GM18511 (cell line): ENCODE data around the gene PHKA1.
"Not testable (repeated sequence)": the region's sequence is repeated elsewhere in the genome, so short reads cannot be mapped to it uniquely, and the experiment has no call there.

ENCODE experiments used
- ATAC-seq: cut with Tn5 transposase; IDR thresholded peaks from one replicate; pipeline ENCODE4 v1.9.1; 2021; ENCODE audit warnings: mild to moderate bottlenecking, moderate library complexity; ENCODE audit not compliant: unreplicated experiment

PHKA1 gene

GRCh38 chrX:72669508-72669907 is 44.6 kb downstream of the PHKA1 start:
- ATAC-seq, result not testable (repeated sequence)

DNA sequence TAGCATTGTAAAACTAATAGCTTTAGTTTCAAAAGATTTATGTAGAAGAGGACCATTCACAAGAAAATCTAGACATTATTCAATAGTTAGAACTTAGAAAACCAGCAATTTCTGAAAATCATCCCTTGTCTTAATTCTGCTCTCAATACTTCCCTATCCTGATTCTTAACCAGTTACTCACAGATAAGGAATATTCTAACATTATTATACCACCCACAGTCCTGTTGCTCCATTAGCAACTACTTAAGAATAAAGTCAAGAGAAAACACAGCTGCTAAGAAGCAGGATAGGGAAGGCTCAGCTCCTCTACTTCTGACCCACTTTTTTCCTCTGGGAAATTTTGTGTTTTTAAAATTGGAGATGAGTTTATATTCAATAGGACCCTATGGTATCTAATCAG is 47.7 kb downstream of the PHKA1 start:
- ATAC-seq, result no peak

GRCh38 chrX:72663737-72664136 is 50.4 kb downstream of the PHKA1 start:
- ATAC-seq, result peak; percentile 59

GRCh38 chrX:72662020-72662747 is 51.9 kb downstream of the PHKA1 start:
- no peak for ATAC-seq

DNA sequence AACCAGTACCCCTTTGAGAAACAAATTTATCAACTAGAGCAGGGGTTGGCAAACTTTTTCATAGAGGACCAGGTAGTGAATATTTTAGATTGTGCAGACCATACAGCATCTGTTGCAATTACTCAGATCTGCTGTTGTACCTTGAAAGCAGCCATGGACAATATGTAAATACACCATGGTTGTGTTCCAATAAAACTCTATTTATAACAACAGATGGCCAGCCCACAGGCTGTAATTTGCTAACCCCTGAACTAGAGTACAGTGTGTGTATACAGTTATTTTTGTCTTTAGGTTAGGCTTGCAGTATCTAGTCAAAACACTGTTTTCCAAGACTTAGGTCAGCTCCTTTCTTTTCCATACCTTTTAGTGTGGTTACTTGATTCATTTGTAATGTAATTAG is 54.4 kb downstream of the PHKA1 start:
- ATAC-seq, result no peak

- no peak for ATAC-seq
Observed at GRCh38 chrX:72652082-72652481, 62.0 kb downstream of the PHKA1 start.

- no peak for ATAC-seq
Observed at GRCh38 chrX:72644946-72645345, 69.2 kb downstream of the PHKA1 start.

GRCh38 chrX:72641611-72642010 is 72.5 kb downstream of the PHKA1 start:
- no peak for ATAC-seq

GRCh38 chrX:72635930-72636329 is 78.2 kb downstream of the PHKA1 start:
- ATAC-seq, result no peak

- no peak for ATAC-seq
Observed at GRCh38 chrX:72634331-72634730, 79.8 kb downstream of the PHKA1 start.

DNA sequence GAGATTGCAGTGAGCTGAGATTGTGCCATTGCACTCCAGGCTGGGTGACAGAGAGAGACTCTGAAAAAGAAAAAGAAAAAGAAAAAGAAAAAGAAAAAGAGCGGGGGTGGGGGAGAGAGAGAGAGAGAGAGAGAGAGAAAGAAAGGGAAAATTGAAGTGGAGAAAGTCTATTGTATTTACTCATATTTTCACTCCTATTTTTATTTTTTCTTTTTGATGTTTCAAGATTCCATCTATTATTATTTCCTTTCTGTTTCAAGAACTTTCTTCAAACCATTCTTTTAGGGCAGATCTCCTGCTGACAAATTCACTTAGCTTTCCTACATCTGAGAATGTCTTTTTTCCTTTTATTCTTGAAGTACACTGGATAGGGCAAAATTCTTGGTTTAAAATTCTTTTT is 83.9 kb downstream of the PHKA1 start:
- ATAC-seq, result no peak

- no peak for ATAC-seq
Observed at GRCh38 chrX:72624194-72624593, 89.9 kb downstream of the PHKA1 start.

DNA sequence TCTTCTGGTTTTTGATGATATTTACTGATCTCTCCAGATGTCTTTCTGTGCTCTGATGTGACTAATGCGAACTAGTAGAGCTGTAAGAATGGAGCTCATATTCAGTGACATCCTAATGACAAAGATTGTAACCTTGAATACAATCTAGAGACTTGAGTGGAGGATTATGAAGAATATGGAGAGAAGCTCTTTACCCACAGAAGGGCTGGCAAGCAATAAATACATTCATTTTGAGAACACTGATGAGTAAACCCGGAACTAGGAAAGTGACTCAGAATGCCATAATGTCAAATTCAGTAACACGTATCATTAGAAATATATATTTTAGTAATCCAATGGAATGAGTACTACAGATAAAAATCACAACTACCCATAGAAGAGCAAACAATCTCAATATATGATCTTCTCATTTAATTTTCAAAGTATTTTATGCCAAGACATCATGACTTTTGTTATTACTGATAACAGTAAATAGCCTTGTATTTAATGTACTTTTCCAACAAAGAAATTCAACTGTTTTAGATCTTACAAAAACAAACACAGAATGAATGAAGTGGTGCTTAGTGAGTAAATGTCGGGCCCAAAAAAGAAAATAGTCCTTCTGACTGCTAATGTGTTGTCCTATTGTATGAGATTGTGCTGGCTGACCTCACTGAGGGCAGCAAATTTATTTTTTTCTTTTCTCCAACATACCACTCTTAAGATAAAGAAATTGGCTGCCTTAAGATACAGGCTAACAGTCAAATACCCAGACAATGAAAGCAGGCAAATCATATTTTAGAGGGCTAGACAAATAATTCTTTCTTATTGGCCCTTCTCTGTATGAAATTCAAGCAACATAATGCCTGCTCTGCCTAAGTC is 92.3 kb downstream of the PHKA1 start:
- ATAC-seq, result peak; percentile 89

GRCh38 chrX:72621163-72621562 is 92.9 kb downstream of the PHKA1 start:
- peak; percentile 7 for ATAC-seq

- no peak for ATAC-seq
Observed at GRCh38 chrX:72620550-72621145, 93.5 kb downstream of the PHKA1 start.

GRCh38 chrX:72609313-72609712 is 104.8 kb downstream of the PHKA1 start:
- no peak for ATAC-seq

DNA sequence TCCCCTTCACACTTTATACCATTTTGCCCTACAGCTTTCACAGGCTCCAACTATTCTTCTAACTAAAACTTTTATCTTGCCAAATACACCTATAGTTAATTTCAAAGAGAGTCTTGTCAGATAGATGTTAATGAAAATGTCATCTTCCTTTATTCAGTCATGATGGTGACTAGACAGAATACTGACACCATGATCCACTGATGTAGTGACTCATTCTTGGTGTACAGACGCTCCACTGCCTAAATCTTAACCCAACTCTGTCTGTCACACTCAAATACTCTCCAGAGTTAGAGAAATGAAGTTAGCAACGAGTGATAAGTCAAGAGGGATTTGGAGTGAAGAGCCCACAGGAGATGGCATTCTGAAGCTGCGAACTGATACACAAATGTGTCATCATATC is 109.4 kb downstream of the PHKA1 start:
- ATAC-seq, result no peak

DNA sequence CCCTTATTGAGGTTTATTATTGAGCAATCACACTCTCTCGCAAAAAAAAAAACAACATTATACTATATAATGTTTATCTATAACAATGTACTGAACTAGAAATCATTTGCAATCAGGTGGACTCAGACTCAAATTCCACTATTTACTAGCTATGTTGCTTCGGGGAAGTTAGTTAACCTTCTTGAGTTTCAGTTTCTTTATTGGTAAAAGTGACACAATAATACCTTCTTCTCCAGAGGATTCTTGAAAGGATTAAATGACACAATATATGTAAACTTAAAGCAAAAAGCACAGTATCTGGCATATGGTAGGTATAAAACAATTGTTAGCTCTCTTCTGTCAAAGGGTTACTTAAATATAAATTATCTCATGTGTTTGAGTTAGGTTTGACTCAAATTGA is 110.0 kb downstream of the PHKA1 start:
- peak; percentile 65 for ATAC-seq

- not testable (repeated sequence) for ATAC-seq
Observed at GRCh38 chrX:72591038-72591437, 123.1 kb downstream of the PHKA1 start.

DNA sequence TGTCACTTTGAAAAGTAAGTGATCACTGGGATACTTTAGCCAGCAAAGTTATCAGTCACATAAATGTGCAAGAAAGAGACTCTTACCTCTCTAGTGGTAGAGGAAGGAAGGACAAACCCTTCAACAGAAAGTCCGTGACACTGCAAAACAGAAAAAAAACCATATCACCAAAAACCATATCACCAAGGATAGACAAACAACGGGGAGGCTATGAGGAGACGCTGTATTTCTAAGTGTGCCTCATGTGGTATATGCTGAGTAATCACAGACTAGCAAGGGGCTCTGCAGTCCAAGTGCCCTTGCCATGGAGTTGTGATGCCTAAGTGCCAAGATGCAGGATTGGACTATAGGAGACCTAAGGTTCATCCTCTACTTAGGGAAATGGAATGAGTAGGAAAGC is 129.9 kb downstream of the PHKA1 start:
- no peak for ATAC-seq

DNA sequence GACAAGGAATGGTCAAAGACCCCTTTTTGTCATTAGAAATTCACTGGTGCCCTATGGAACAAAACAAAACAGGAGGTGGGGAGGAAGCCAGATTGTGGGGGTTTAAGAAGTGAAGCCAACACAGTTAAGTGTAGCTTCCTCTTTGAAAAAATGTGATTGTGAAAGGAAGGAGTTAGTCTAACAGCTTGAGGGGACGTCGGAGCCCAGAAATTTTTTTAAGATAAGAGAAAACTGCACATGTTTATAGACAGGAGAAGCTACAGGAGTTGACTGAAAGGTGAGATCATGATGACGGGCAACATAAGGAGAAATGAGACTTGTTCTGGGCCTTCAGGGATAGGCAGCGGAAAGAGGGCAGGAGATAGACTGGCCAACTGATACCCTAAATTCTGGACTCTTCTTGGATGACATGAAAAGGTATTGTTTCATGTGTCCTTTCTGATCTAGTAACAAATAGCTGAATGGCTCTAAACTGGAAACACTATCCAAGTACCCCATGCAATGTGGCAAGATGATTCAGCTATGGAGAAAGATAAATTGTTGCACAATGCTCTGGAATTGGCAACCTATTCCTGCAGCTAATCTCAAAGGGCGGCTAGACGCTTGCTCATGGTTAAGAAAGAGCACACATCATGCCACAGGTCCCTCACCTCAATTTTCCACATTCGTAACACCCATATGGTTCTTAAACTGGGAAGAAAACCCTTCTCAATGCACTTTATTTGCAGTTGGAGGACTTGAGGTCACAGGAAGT is 137.8 kb downstream of the PHKA1 start:
- ATAC-seq, result no peak
